Esophagus muscularis mucosa (tissue), 3 donors: ENCODE measurements around the gene ZFAND2B.

Experiments
- CTCF ChIP-seq, 3 experiments: fragments of 200-600 bp in 2 of 3; fragments of 450-650 bp in 1 of 3; sonication (generic) in 2 of 3; IDR thresholded peaks; one replicate each; pipeline ENCODE4 v1.5.1; 2017 to 2019; ENCODE audit warnings: antibody characterized with exemption in 3 of 3, mild to moderate bottlenecking in 2 of 3, moderate library complexity in 1 of 3
- POLR2AphosphoS5 ChIP-seq, 2 donors: sonication (generic); formaldehyde crosslinking; IDR thresholded peaks; one replicate each; pipeline ENCODE4 v1.6.1; 2017; ENCODE audit warnings: antibody characterized with exemption in 2 of 2

GRCh38 chr2:219218217-219218731, 11.7 kb downstream of the ZFAND2B start:
- no peak for TF ChIP-seq CTCF (IDR thresholded peaks at IDR 0.05)
- peak in 1 of 2 donors; percentile 59 for TF ChIP-seq POLR2AphosphoS5 (IDR thresholded peaks at IDR 0.05)
